Ovary (tissue), 9 donors: ENCODE measurements around the gene SLIT3. TPM values are rescaled to one million over a fixed set of nuclear protein-coding genes. Genes with fewer than 3 reads are reported as not detected.

Source experiments
- DNase-seq, 5 donors: peaks; one replicate each; pipeline ENCODE4 v3.0.0-alpha.2; 2019 to 2020
- H3K27ac ChIP-seq, 2 donors: fragments of 200-600 bp; one replicate each; pipeline versions ENCODE4 v1.5.1 to v1.8.0; 2019 to 2022
- H3K27me3 ChIP-seq: fragments of 200-600 bp; one replicate; pipeline ENCODE4 v1.8.0; 2022
- H3K36me3 ChIP-seq: fragments of 200-600 bp; sonication (generic); one replicate; pipeline ENCODE4 v1.5.1; 2019
- H3K4me1 ChIP-seq: one replicate; pipeline ENCODE4 v1.8.1; 2013; ENCODE audit warnings: mild to moderate bottlenecking, moderate library complexity; ENCODE audit not compliant: insufficient read depth
- H3K4me3 ChIP-seq: fragments of 200-600 bp; sonication (generic); one replicate; pipeline ENCODE4 v1.5.1; 2017
- H3K9me3 ChIP-seq, 2 donors: fragments of 200-600 bp in 1 of 2; sonication (generic) in 1 of 2; one replicate each; pipeline versions ENCODE4 v1.5.1 to v1.8.1; 2013 to 2019; ENCODE audit warnings: mild to moderate bottlenecking in 1 of 2, moderate library complexity in 1 of 2
- EP300 ChIP-seq: sonication (generic); formaldehyde crosslinking; IDR thresholded peaks from one replicate; pipeline ENCODE4 v1.6.1; 2017; ENCODE audit warnings: antibody characterized with exemption
- POLR2A ChIP-seq: fragments of 450-650 bp; IDR thresholded peaks from one replicate; pipeline ENCODE4 v1.6.1; 2017; ENCODE audit warnings: antibody characterized with exemption, mild to moderate bottlenecking, moderate library complexity
- WGBS, 3 donors: extraction: QIAGEN DNeasy Blood & Tissue Kit in 1 of 3; methylation state at CpG; one replicate each; pipeline versions ENCODE4 v1.1.5 to v1.1.7; 2013 to 2017; 5-methylcytosine and 5-hydroxymethylcytosine counted together
- intact Hi-C, 4 donors: fragments of 100-400 bp; cut with DNase I; formaldehyde crosslinking; loops; one replicate each; pipeline versions ENCODE4 v1.11.0 to v1.15.1; 2022 to 2023
- polyA plus RNA-seq, 2 donors: library from polyadenylated mRNA; stranded (reverse); fragments of 200-250 nt in 1 of 2; fragments of 350-450 nt in 1 of 2; fragmentation: Illumina TruSeq in 1 of 2; extraction: RNeasy Lipid Tissue Mini Kit (QIAGEN cat#74804) in 1 of 2; gene quantifications; one replicate each; pipeline ENCODE4 v1.2.3, GENCODE V29; 2013 to 2014
- total RNA-seq, 7 donors: library from RNA; depleted of rRNA in 2 of 7; stranded (reverse); fragments of >200 nt in 2 of 7; fragmentation: NEBNext Ultra II Directional in 3 of 7; extraction: Animal tissue kit (Norgen Biotek cat#: 25700) in 3 of 7; gene quantifications; one replicate each; pipeline versions ENCODE4 v1.1.0 to v1.2.4, GENCODE V29; 2016 to 2023
- TF ChIP-seq, protein P1 (sequence below), 3 donors: fragments of 450-650 bp in 2 of 3; fragments of 200-600 bp in 1 of 3; IDR thresholded peaks; one replicate each; pipeline versions ENCODE4 v1.5.1 to v1.8.0; 2016 to 2022; ENCODE audit warnings: antibody characterized with exemption in 3 of 3, mild to moderate bottlenecking in 1 of 3
- donor health status: DM: no; HTN: no; CAD: no; lungs with moderate emphysema.
- donor health status: DM: no; HTN: no; CAD: no.
- donor health status: Bipolar disorder and iron deficiency.
- donor health status: DM: yes; HTN: yes; CAD: no.
- donor health status: DM: no; HTN: no; CAD: no.
- donor health status: DM: yes; HTN: yes; CAD: no.

Gene SLIT3
- total and polyA plus RNA-seq, 9 donors: 10.3 to 106 (median 24.4) TPM

DNA sequence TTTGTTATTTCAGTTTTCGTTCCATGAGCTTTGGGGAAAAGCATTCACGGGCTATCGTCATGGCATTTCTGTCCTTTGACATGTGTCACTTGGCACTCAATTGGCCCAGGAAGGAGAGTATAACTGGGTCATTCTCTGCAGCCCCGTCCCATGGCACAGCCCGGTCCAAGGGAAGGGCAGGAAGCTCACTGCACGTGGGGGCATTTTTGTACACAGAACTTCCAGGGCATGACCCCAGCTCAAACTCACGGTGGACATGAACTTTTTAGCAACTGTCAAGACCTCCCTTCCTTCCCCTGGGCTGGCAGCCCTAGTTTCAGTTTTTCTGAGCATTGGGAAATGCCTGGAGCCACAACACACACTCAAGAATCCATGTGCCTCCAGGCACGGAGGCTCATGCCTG, 560.1 kb downstream of the SLIT3 start:
- Histone ChIP-seq H3K36me3 (no peaks in the 10 kb centered on the region), H3K27me3 (no peaks in the 10 kb centered on the region), H3K4me1 (peaks cover 4% of the 10 kb centered on the region), H3K27ac (no peak overlapping the region), H3K9me3 (no peaks in the 10 kb centered on the region), H3K4me3 (no peak overlapping the region)
- DNase-seq: peak in 1 of 5 donors; percentile 34
- 49 to 53% (median 51%) methylated on average over 8 of the region's 8 CpGs for WGBS, 3 donors
- intact Hi-C loops: no loop called here
- TF ChIP-seq POLR2A: no peak
- no peak for TF ChIP-seq EP300
- TF ChIP-seq, protein P1, sequence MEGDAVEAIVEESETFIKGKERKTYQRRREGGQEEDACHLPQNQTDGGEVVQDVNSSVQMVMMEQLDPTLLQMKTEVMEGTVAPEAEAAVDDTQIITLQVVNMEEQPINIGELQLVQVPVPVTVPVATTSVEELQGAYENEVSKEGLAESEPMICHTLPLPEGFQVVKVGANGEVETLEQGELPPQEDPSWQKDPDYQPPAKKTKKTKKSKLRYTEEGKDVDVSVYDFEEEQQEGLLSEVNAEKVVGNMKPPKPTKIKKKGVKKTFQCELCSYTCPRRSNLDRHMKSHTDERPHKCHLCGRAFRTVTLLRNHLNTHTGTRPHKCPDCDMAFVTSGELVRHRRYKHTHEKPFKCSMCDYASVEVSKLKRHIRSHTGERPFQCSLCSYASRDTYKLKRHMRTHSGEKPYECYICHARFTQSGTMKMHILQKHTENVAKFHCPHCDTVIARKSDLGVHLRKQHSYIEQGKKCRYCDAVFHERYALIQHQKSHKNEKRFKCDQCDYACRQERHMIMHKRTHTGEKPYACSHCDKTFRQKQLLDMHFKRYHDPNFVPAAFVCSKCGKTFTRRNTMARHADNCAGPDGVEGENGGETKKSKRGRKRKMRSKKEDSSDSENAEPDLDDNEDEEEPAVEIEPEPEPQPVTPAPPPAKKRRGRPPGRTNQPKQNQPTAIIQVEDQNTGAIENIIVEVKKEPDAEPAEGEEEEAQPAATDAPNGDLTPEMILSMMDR (IDR thresholded peaks at IDR 0.05): no peak

DNA sequence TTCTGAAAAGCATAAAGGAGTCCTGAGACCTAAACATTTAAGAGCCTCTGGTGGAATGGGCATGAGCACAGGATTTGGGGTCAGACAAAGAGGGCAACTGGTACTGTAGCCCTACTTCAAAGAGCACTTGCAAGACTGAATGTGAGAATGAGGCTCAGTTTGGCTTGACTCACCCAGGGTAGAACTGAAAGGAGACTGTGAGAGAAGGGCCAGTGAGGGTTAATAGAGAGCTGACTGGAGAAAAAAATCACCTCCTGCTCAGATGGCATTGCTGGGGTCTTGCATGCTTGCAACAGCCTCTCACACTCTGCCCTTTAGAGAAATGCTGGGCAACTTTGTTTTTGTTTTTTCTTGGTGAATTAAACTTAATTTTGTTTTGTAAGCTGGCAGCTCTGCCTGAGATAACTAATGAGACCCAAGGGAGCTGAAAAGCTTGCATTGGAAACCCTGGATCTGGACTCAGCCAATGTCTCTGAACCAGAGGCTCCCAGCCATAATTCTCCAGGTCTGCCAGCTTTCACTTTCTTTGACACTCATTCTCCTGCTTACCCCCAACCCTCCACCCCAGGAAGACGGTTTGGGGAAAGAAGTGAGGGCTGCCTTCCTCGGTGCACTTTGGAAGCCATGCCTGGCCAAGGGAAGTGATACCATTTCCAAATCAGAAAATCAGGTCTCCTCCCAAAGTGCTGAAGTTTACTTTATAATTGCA, 560.7 kb downstream of the SLIT3 start:
- no peak for DNase-seq
- Histone ChIP-seq H3K27ac (no peak overlapping the region), H3K27me3 (no peaks in the 10 kb centered on the region), H3K4me3 (no peak overlapping the region), H3K36me3 (no peaks in the 10 kb centered on the region), H3K9me3 (no peaks in the 10 kb centered on the region), H3K4me1 (peaks cover 4% of the 10 kb centered on the region)
- intact Hi-C loops: no loop called here
- WGBS, 3 donors: 34 to 49% (median 40%) methylated on average over 2 of the region's 2 CpGs
- TF ChIP-seq POLR2A (no peak), EP300 (no peak)
- TF ChIP-seq, protein P1 (IDR thresholded peaks at IDR 0.05): no peak

DNA sequence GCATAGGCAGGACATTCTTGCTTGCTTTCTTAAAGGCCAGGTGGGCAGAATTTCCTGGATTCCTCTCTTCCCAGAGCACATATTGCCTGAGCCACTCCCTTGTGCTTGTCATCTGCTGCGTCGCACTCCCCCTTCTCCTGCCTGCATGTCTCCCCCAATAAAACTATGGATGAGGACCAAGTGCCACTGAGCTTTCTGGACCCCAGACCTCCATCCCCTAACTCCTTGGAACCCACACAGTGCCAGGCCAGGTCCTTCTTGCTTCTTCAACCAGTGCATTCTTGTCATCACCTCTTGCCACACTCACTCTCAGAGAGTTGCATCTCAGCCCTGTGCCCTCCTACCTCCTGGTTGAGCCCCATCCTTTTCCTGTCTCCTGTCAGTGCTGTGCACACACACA, 563.9 kb downstream of the SLIT3 start:
- WGBS, 3 donors: 96 to 100% (median 98%) methylated on average over 2 of the region's 2 CpGs
- Histone ChIP-seq H3K27ac (no peak overlapping the region), H3K9me3 (no peaks in the 10 kb centered on the region), H3K27me3 (no peaks in the 10 kb centered on the region), H3K36me3 (no peaks in the 10 kb centered on the region), H3K4me1 (peaks cover 4% of the 10 kb centered on the region), H3K4me3 (no peak overlapping the region)
- intact Hi-C loops: no loop called here
- TF ChIP-seq POLR2A (no peak), EP300 (no peak)
- TF ChIP-seq, protein P1 (IDR thresholded peaks at IDR 0.05): no peak
- no peak for DNase-seq

DNA sequence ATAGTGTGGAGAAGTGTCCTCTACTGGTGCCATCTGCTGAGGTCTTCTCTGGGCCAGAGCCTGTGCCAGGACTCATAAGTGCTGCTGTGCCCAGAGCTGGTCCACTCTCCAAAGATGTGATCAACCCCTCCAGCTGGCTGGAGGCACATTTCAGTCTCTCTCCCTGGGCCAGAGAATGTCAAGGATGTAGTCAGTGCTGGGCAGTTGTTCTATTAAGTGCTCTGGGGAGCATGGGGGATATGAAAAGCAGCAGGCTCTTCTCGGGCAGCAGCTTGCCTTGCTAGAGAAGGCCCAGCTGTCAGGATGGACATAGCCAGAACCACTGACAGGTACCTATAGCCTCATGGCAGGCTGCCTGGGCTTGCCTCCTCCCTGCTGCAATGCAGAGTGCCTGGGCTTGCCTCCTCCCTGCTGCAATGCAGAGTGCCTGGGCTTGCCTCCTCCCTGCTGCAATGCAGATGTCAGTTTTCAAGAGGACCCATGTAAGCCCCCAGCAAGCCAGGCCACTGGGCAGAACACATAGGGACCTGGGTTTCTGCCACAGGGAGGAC, 564.6 kb downstream of the SLIT3 start:
- WGBS, 3 donors: 0 to 33% (median 19%) methylated on average over 1 of the region's 1 CpG
- Histone ChIP-seq H3K9me3 (no peaks in the 10 kb centered on the region), H3K36me3 (no peaks in the 10 kb centered on the region), H3K4me3 (no peak overlapping the region), H3K27me3 (no peaks in the 10 kb centered on the region), H3K4me1 (peaks cover 4% of the 10 kb centered on the region), H3K27ac (no peak overlapping the region)
- TF ChIP-seq EP300 (no peak), POLR2A (no peak)
- TF ChIP-seq, protein P1 (IDR thresholded peaks at IDR 0.05): no peak
- no peak for DNase-seq
- intact Hi-C loops: no loop called here
